HEK293 (cell line): ENCODE results near the gene CISD1.

Source experiments
- CTCF ChIA-PET: fragments of 350-600 bp; formaldehyde crosslinking; extraction: SDS; loops from one replicate; lab custom pipeline; 2021; ENCODE audit warnings: antibody characterized with exemption; lab: Yijun Ruan, JAX
- POLR2A ChIA-PET: fragments of 300-600 bp; formaldehyde crosslinking; extraction: SDS; loops from one replicate; lab custom pipeline; 2020; ENCODE audit warnings: antibody characterized with exemption, inconsistent platforms; lab: Yijun Ruan, JAX
- H3K27ac ChIP-seq: fragments of 200-500 bp; sonication (Bioruptor generic); 2 replicates; pipeline ENCODE4 v1.5.1; 2014; ENCODE audit warnings: low read depth, low read length, control low read depth, inconsistent platforms; ENCODE audit errors: extremely low read depth
- H3K36me3 ChIP-seq, 2 experiments: fragments of 200-500 bp in 1 of 2; sonication (Bioruptor generic) in 1 of 2; 1 replicate in 1 of 2; 2 replicates in 1 of 2; pipeline ENCODE4 v1.5.1; 2014 to 2017; ENCODE audit warnings: inconsistent platforms in 2 of 2, low read length in 2 of 2; ENCODE audit not compliant: control insufficient read depth in 2 of 2, insufficient read depth in 1 of 2
- H3K4me1 ChIP-seq: fragments of 200-500 bp; sonication (Bioruptor generic); 2 replicates; pipeline ENCODE4 v1.5.1; 2014; ENCODE audit warnings: mild to moderate bottlenecking, low read length, inconsistent platforms; ENCODE audit not compliant: control insufficient read depth, insufficient read depth
- H3K4me3 ChIP-seq: 2 replicates; pipeline ENCODE4 v1.5.1; 2011; ENCODE audit warnings: low read depth, mild to moderate bottlenecking, control low read depth, low read length, moderate library complexity
- H3K9me3 ChIP-seq: fragments of 200-500 bp; sonication (Bioruptor generic); 2 replicates; pipeline ENCODE4 v1.5.1; 2014; ENCODE audit warnings: low read depth, low read length, inconsistent platforms; ENCODE audit not compliant: control insufficient read depth, insufficient read depth
- BCL11B ChIP-seq: fragments of 450-650 bp; formaldehyde crosslinking; IDR thresholded peaks from 2 replicates; pipeline ENCODE4 v1.5.1; 2016; ENCODE audit warnings: low read depth, missing biosample characterization, missing genetic modification characterization
- EGR2 ChIP-seq: fragments of 450-650 bp; formaldehyde crosslinking; IDR thresholded peaks from 2 replicates; pipeline ENCODE4 v1.5.1; 2016; ENCODE audit warnings: low read depth, missing biosample characterization, missing genetic modification characterization
- KLF1 ChIP-seq: fragments of 450-650 bp; formaldehyde crosslinking; IDR thresholded peaks from 2 replicates; pipeline ENCODE4 v1.5.1; 2016; ENCODE audit warnings: missing biosample characterization, missing genetic modification characterization
- KLF16 ChIP-seq: fragments of 450-650 bp; formaldehyde crosslinking; IDR thresholded peaks from 2 replicates; pipeline ENCODE4 v1.5.1; 2017; ENCODE audit warnings: missing biosample characterization, missing genetic modification characterization
- KLF8 ChIP-seq: fragments of 450-650 bp; formaldehyde crosslinking; IDR thresholded peaks from 2 replicates; pipeline ENCODE4 v1.5.1; 2016; ENCODE audit warnings: missing biosample characterization, missing genetic modification characterization
- KLF9 ChIP-seq: fragments of 450-650 bp; formaldehyde crosslinking; IDR thresholded peaks from 2 replicates; pipeline ENCODE4 v1.5.1; 2016; ENCODE audit warnings: missing biosample characterization, missing genetic modification characterization, low read depth
- OVOL3 ChIP-seq: fragments of 450-650 bp; formaldehyde crosslinking; IDR thresholded peaks from 2 replicates; pipeline ENCODE4 v1.5.1; 2016; ENCODE audit warnings: missing biosample characterization, missing genetic modification characterization
- SP2 ChIP-seq: fragments of 450-650 bp; formaldehyde crosslinking; IDR thresholded peaks from 2 replicates; pipeline ENCODE4 v1.5.1; 2016; ENCODE audit warnings: missing biosample characterization, missing genetic modification characterization
- TRIM28 ChIP-seq: IDR thresholded peaks from 2 replicates; pipeline ENCODE4 v1.6.1; 2011; ENCODE audit warnings: low read length, control low read depth, borderline replicate concordance
- WT1 ChIP-seq: fragments of 450-650 bp; formaldehyde crosslinking; IDR thresholded peaks from 2 replicates; pipeline ENCODE4 v1.5.1; 2016; ENCODE audit warnings: missing biosample characterization, missing genetic modification characterization
- YY1 ChIP-seq: fragments of 450-650 bp; formaldehyde crosslinking; IDR thresholded peaks from 2 replicates; pipeline ENCODE4 v1.5.1; 2018; ENCODE audit warnings: missing biosample characterization, missing genetic modification characterization
- ZBTB17 ChIP-seq: fragments of 450-650 bp; formaldehyde crosslinking; IDR thresholded peaks from 2 replicates; pipeline ENCODE4 v1.5.1; 2016; ENCODE audit warnings: missing biosample characterization, missing genetic modification characterization
- ZBTB20 ChIP-seq: fragments of 450-650 bp; formaldehyde crosslinking; IDR thresholded peaks from 2 replicates; pipeline ENCODE4 v1.5.1; 2016; ENCODE audit warnings: missing biosample characterization, missing genetic modification characterization
- ZBTB48 ChIP-seq: fragments of 450-650 bp; formaldehyde crosslinking; IDR thresholded peaks from 2 replicates; pipeline ENCODE4 v1.5.1; 2016; ENCODE audit warnings: missing biosample characterization, missing genetic modification characterization
- ZBTB7A ChIP-seq: fragments of 450-650 bp; formaldehyde crosslinking; IDR thresholded peaks from 2 replicates; pipeline ENCODE4 v1.5.1; 2016; ENCODE audit warnings: low read depth, missing biosample characterization, missing genetic modification characterization
- ZBTB8A ChIP-seq: fragments of 450-650 bp; formaldehyde crosslinking; IDR thresholded peaks from 2 replicates; pipeline ENCODE4 v1.5.1; 2016; ENCODE audit warnings: missing biosample characterization, missing genetic modification characterization
- ZFP69B ChIP-seq: fragments of 450-650 bp; formaldehyde crosslinking; IDR thresholded peaks from 2 replicates; pipeline ENCODE4 v1.5.1; 2016; ENCODE audit warnings: missing biosample characterization, missing genetic modification characterization
- ZNF549 ChIP-seq: fragments of 450-650 bp; IDR thresholded peaks from 2 replicates; pipeline ENCODE4 v1.5.1; 2018; ENCODE audit warnings: missing biosample characterization, missing genetic modification characterization, mild to moderate bottlenecking, inconsistent platforms, moderate library complexity
- ZNF558 ChIP-seq: fragments of 450-650 bp; formaldehyde crosslinking; IDR thresholded peaks from 2 replicates; pipeline ENCODE4 v1.5.1; 2016; ENCODE audit warnings: missing biosample characterization, missing genetic modification characterization
- ZNF76 ChIP-seq: fragments of 450-650 bp; formaldehyde crosslinking; IDR thresholded peaks from 2 replicates; pipeline ENCODE4; 2016; ENCODE audit warnings: low read depth, missing biosample characterization, missing genetic modification characterization, borderline replicate concordance
- ZSCAN30 ChIP-seq: fragments of 450-650 bp; IDR thresholded peaks from 2 replicates; pipeline ENCODE4 v1.5.1; 2018; ENCODE audit warnings: missing biosample characterization, mild to moderate bottlenecking, missing genetic modification characterization, moderate library complexity
- TF ChIP-seq, protein P1 (sequence below): sonication (generic); formaldehyde crosslinking; IDR thresholded peaks from 2 replicates; pipeline ENCODE4 v1.8.1; 2022; ENCODE audit warnings: mild to moderate bottlenecking, moderate library complexity, missing genetic modification reagents
- TF ChIP-seq, protein P2 (sequence below): fragments of 450-650 bp; formaldehyde crosslinking; conservative IDR thresholded peaks from 2 replicates; pipeline ENCODE4 v1.5.1; 2016; ENCODE audit warnings: low read depth, missing biosample characterization, missing genetic modification characterization
- TF ChIP-seq, protein P3 (sequence below): fragments of 450-650 bp; formaldehyde crosslinking; IDR thresholded peaks from 2 replicates; pipeline ENCODE4 v1.5.1; 2017; ENCODE audit warnings: missing biosample characterization, missing genetic modification characterization
- TF ChIP-seq, protein P4 (sequence below): fragments of 450-650 bp; IDR thresholded peaks from 2 replicates; pipeline ENCODE4 v1.5.1; 2018; ENCODE audit warnings: missing biosample characterization, missing genetic modification characterization
- TF ChIP-seq, protein P5 (sequence below): fragments of 450-650 bp; formaldehyde crosslinking; optimal IDR thresholded peaks from 2 replicates; pipeline ENCODE3; 2016; ENCODE audit warnings: missing biosample characterization, mild to moderate bottlenecking, missing genetic modification characterization

The CISD1 gene

DNA sequence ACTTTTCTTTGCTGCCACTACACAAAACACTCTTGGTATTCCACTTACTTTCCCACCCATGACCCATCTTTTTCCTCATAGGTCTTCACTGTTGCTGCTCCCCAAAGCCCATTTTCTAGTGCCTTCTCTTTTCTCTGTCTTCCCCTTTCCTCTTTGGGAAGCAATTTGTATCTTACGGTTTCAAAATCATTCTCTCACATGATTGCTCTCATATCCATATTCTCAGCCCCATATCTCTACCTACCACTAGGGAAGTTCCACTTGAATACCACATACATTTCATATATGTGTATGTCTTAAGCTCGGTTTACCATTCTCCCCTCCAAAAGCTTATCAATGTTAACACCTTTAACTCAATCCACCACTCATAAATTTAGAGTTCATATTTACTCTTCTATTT is 62.7 kb downstream of the CISD1 start:
- Histone ChIP-seq H3K4me1 (no peaks in the 10 kb centered on the region), H3K36me3 (no peaks in the 10 kb centered on the region), H3K27ac (no peak overlapping the region), H3K4me3 (no peak overlapping the region), H3K9me3 (no peaks in the 10 kb centered on the region)
- ChIA-PET POLR2A (interaction anchor here (0.7 kb wide), 1 partner anchor 1046 kb away, joined by 3 read pairs; no protein-coding TSS in a partner anchor), CTCF (interaction anchor here (0.7 to 1.3 kb wide), 2 partner anchors 53 to 477 kb away, joined by 6 to 8 read pairs; partner anchors contain the start of gene TFAM)
- TF ChIP-seq ZBTB7A (no peak), TRIM28 (no peak), WT1 (tag by site-specific recombination) (no peak)
- TF ChIP-seq, protein P1, sequence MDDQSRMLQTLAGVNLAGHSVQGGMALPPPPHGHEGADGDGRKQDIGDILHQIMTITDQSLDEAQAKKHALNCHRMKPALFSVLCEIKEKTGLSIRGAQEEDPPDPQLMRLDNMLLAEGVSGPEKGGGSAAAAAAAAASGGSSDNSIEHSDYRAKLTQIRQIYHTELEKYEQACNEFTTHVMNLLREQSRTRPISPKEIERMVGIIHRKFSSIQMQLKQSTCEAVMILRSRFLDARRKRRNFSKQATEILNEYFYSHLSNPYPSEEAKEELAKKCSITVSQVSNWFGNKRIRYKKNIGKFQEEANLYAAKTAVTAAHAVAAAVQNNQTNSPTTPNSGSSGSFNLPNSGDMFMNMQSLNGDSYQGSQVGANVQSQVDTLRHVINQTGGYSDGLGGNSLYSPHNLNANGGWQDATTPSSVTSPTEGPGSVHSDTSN (CRISPR knock-in tag) = no peak

DNA sequence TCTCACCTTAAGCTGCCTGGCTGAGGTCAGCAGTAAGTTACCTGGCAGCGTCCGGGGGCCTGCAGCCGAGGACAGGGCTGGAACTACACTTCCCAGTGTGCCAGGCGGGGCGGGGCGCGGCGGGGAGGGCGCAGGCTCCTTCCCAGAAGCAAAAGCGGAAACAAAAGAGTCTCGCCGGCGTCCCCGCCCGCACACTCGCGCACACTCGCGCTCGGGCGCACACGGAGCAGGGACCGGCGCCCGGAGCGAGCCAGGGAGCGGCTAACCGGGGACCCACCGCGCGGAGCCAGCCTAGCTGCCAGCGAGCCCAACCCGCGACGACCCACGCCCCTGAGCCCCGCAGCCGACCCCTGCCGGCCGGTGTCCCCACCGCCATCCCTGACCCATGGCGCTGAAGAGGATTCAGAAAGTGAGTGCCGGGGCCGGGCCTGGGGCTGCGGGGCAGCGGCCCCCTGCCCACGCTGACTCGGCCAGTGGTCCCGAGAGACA is 65.9 kb downstream of the CISD1 start, which contains the start of gene UBE2D1:
Gene UBE2D1, plus strand, starts transcription at position 190 of the 489 bp plus-strand sequence. Its CDS starts 196 bp downstream, at position 386.
- Histone ChIP-seq H3K9me3 (no peaks in the 10 kb centered on the region), H3K27ac (peak within 1 kb of the TSS; percentile 65; the same call in 1 of the 2 replicates), H3K4me1 (no peaks in the 10 kb centered on the region), H3K4me3 (peak within 1 kb of the TSS; percentile 85), H3K36me3 (no peaks in the 10 kb centered on the region)
- CTCF ChIA-PET = interaction anchor here (1.1 to 1.6 kb wide), 4 partner anchors 35 to 306 kb away, joined by 3 to 6 read pairs (median 4); no protein-coding TSS in a partner anchor
- POLR2A ChIA-PET = interaction anchor here (0.6 to 2.1 kb wide), 9 partner anchors 9 to 1028 kb away, joined by 3 to 13 read pairs (median 6); partner anchors contain the start of genes CISD1, FAM13C, IPMK and TFAM
- peak; percentile 83 for TF ChIP-seq ZNF549 (tag by site-specific recombination)
- TF ChIP-seq SP2 (tag by site-specific recombination) = peak; percentile 50
- peak; percentile 20; the same call in 1 of the 2 replicates for TF ChIP-seq ZBTB17 (tag by site-specific recombination)
- TF ChIP-seq KLF1 (tag by site-specific recombination) = peak; percentile 79
- peak; percentile 65 for TF ChIP-seq ZFP69B (tag by site-specific recombination)
- peak; percentile 39; the same call in 1 of the 2 replicates for TF ChIP-seq EGR2 (tag by site-specific recombination)
- no peak for TF ChIP-seq BCL11B
- no peak for TF ChIP-seq OVOL3 (tag by site-specific recombination)
- peak; percentile 80 for TF ChIP-seq ZBTB48 (tag by site-specific recombination)
- TF ChIP-seq ZNF558 (tag by site-specific recombination) = no peak
- TF ChIP-seq, protein P2, sequence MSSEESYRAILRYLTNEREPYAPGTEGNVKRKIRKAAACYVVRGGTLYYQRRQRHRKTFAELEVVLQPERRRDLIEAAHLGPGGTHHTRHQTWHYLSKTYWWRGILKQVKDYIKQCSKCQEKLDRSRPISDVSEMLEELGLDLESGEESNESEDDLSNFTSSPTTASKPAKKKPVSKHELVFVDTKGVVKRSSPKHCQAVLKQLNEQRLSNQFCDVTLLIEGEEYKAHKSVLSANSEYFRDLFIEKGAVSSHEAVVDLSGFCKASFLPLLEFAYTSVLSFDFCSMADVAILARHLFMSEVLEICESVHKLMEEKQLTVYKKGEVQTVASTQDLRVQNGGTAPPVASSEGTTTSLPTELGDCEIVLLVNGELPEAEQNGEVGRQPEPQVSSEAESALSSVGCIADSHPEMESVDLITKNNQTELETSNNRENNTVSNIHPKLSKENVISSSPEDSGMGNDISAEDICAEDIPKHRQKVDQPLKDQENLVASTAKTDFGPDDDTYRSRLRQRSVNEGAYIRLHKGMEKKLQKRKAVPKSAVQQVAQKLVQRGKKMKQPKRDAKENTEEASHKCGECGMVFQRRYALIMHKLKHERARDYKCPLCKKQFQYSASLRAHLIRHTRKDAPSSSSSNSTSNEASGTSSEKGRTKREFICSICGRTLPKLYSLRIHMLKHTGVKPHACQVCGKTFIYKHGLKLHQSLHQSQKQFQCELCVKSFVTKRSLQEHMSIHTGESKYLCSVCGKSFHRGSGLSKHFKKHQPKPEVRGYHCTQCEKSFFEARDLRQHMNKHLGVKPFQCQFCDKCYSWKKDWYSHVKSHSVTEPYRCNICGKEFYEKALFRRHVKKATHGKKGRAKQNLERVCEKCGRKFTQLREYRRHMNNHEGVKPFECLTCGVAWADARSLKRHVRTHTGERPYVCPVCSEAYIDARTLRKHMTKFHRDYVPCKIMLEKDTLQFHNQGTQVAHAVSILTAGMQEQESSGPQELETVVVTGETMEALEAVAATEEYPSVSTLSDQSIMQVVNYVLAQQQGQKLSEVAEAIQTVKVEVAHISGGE (tag by site-specific recombination) = peak; percentile 79
- peak; percentile 95 for TF ChIP-seq KLF8 (tag by site-specific recombination)
- TF ChIP-seq YY1 (tag by site-specific recombination) = peak; percentile 62; the same call in 1 of the 2 replicates
- 0 out of 2 replicates have a peak, but pooled peaks have one; percentile 16 for TF ChIP-seq KLF16 (tag by site-specific recombination)
- peak; percentile 72 for TF ChIP-seq KLF9
- peak; percentile 77 for TF ChIP-seq ZSCAN30 (tag by site-specific recombination)
- TF ChIP-seq ZBTB20 (tag by site-specific recombination) = peak; percentile 70; the same call in 1 of the 2 replicates
- peak; percentile 56 for TF ChIP-seq ZBTB8A
- peak; percentile 94 for TF ChIP-seq ZNF76 (tag by site-specific recombination)
- TF ChIP-seq, protein P3, sequence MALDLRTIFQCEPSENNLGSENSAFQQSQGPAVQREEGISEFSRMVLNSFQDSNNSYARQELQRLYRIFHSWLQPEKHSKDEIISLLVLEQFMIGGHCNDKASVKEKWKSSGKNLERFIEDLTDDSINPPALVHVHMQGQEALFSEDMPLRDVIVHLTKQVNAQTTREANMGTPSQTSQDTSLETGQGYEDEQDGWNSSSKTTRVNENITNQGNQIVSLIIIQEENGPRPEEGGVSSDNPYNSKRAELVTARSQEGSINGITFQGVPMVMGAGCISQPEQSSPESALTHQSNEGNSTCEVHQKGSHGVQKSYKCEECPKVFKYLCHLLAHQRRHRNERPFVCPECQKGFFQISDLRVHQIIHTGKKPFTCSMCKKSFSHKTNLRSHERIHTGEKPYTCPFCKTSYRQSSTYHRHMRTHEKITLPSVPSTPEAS = peak; percentile 6; the same call in 1 of the 2 replicates
- TF ChIP-seq, protein P4, sequence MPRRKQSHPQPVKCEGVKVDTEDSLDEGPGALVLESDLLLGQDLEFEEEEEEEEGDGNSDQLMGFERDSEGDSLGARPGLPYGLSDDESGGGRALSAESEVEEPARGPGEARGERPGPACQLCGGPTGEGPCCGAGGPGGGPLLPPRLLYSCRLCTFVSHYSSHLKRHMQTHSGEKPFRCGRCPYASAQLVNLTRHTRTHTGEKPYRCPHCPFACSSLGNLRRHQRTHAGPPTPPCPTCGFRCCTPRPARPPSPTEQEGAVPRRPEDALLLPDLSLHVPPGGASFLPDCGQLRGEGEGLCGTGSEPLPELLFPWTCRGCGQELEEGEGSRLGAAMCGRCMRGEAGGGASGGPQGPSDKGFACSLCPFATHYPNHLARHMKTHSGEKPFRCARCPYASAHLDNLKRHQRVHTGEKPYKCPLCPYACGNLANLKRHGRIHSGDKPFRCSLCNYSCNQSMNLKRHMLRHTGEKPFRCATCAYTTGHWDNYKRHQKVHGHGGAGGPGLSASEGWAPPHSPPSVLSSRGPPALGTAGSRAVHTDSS (tag by site-specific recombination) = 0 out of 2 replicates have a peak, but pooled peaks have one; percentile 21
- TF ChIP-seq, protein P5, sequence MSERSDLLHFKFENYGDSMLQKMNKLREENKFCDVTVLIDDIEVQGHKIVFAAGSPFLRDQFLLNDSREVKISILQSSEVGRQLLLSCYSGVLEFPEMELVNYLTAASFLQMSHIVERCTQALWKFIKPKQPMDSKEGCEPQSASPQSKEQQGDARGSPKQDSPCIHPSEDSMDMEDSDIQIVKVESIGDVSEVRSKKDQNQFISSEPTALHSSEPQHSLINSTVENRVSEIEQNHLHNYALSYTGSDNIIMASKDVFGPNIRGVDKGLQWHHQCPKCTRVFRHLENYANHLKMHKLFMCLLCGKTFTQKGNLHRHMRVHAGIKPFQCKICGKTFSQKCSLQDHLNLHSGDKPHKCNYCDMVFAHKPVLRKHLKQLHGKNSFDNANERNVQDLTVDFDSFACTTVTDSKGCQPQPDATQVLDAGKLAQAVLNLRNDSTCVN = peak; percentile 94
